KMS-11 (cell line): ENCODE results near the gene PDIA4.

Experiments
- H2AFZ ChIP-seq: fragments of 200-600 bp; sonication (generic); 2 replicates; pipeline ENCODE4 v1.6.1; 2016; ENCODE audit warnings: antibody characterized with exemption, mixed run types, low read depth
- H3K27ac ChIP-seq: fragments of 200-600 bp; sonication (generic); 2 replicates; pipeline ENCODE4 v1.6.1; 2016; ENCODE audit warnings: mild to moderate bottlenecking, mixed run types
- H3K27me3 ChIP-seq: fragments of 200-600 bp; sonication (generic); 2 replicates; pipeline ENCODE4 v1.6.1; 2017; ENCODE audit warnings: mild to moderate bottlenecking, low read depth, mixed run types, moderate library complexity; ENCODE audit not compliant: insufficient read depth
- H3K36me3 ChIP-seq: fragments of 200-600 bp; sonication (generic); 2 replicates; pipeline ENCODE4 v1.6.1; 2017; ENCODE audit warnings: mild to moderate bottlenecking, mixed run types; ENCODE audit not compliant: insufficient read depth
- H3K4me1 ChIP-seq: fragments of 200-600 bp; sonication (generic); 2 replicates; pipeline ENCODE4 v1.6.1; 2016; ENCODE audit warnings: mild to moderate bottlenecking, low read depth, mixed run types; ENCODE audit not compliant: poor library complexity, severe bottlenecking
- H3K4me2 ChIP-seq: fragments of 200-600 bp; sonication (generic); 2 replicates; pipeline ENCODE4 v1.7.0; 2016; ENCODE audit warnings: mild to moderate bottlenecking, mixed run types
- H3K4me3 ChIP-seq: fragments of 200-600 bp; sonication (generic); IDR thresholded peaks from 2 replicates; pipeline ENCODE4 v1.6.1; 2017; ENCODE audit warnings: low read depth, low read length, mixed read lengths; ENCODE audit not compliant: insufficient read depth
- H3K79me2 ChIP-seq: fragments of 200-600 bp; sonication (generic); 2 replicates; pipeline ENCODE4 v1.6.1; 2016; ENCODE audit warnings: low read depth, mixed run types; ENCODE audit not compliant: insufficient read depth
- H3K9ac ChIP-seq: fragments of 200-600 bp; sonication (generic); 2 replicates; pipeline ENCODE4 v1.6.1; 2016; ENCODE audit warnings: mild to moderate bottlenecking, mixed run types
- H4K20me1 ChIP-seq: fragments of 200-600 bp; sonication (generic); 2 replicates; pipeline ENCODE4 v1.6.1; 2016; ENCODE audit warnings: mild to moderate bottlenecking, mixed run types; ENCODE audit not compliant: insufficient read depth
- TF ChIP-seq, protein P1 (sequence below): fragments of 200-600 bp; sonication (generic); conservative IDR thresholded peaks from 2 replicates; pipeline ENCODE4 v1.6.1; 2017; ENCODE audit warnings: low read depth, mild to moderate bottlenecking, antibody characterized with exemption, low read length, moderate library complexity, mixed read lengths

Gene PDIA4

DNA sequence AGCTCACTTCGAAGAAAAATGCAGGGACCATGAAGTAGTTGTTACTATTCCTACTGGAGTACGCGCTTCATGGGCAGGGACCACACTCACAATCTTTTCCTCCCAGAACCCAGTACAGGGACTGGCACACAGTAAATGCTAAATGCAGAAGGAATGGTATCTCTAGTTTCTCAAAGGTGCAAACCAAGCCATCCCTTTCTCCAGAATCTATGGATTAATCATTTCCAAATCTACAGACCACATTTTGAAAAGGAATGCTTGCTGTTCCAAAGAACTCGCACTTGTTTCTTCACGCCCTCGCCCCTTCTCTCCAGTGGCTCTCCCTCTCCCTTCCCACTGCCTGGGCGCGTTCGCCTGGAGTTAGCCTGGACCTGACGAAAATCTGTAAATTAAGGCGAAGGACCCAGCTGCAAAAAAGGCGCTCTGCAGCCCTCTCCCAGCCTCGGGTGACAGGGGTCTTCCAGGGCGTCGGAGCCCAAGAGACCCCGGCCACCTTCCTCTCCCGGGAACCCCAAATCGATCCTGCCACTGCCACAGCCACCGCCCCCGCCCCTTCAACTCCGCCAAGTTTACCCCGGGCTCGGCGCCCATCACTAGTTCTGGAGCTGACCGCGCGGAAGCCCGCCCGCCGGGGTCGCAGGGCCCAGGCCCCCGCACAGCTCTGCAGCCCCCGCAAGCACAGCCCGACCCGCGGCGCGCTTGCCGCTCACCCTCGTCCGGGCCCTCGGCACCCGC, 527 bp downstream of the PDIA4 start:
- Histone ChIP-seq H3K79me2 (peaks cover 53% of the 10 kb centered on the region), H2AFZ (peak overlapping the region; percentile 48), H3K4me2 (peak overlapping the region; percentile 85), H4K20me1 (peaks cover 4% of the 10 kb centered on the region; the same call in 1 of the 2 replicates), H3K4me1 (peaks cover 29% of the 10 kb centered on the region), H3K4me3 (peak overlapping the region; percentile 29), H3K27me3 (no peaks in the 10 kb centered on the region), H3K36me3 (no peaks in the 10 kb centered on the region), H3K9ac (peak overlapping the region; percentile 95), H3K27ac (peak overlapping the region; percentile 85)
- TF ChIP-seq, protein P1, sequence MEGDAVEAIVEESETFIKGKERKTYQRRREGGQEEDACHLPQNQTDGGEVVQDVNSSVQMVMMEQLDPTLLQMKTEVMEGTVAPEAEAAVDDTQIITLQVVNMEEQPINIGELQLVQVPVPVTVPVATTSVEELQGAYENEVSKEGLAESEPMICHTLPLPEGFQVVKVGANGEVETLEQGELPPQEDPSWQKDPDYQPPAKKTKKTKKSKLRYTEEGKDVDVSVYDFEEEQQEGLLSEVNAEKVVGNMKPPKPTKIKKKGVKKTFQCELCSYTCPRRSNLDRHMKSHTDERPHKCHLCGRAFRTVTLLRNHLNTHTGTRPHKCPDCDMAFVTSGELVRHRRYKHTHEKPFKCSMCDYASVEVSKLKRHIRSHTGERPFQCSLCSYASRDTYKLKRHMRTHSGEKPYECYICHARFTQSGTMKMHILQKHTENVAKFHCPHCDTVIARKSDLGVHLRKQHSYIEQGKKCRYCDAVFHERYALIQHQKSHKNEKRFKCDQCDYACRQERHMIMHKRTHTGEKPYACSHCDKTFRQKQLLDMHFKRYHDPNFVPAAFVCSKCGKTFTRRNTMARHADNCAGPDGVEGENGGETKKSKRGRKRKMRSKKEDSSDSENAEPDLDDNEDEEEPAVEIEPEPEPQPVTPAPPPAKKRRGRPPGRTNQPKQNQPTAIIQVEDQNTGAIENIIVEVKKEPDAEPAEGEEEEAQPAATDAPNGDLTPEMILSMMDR = no peak

DNA sequence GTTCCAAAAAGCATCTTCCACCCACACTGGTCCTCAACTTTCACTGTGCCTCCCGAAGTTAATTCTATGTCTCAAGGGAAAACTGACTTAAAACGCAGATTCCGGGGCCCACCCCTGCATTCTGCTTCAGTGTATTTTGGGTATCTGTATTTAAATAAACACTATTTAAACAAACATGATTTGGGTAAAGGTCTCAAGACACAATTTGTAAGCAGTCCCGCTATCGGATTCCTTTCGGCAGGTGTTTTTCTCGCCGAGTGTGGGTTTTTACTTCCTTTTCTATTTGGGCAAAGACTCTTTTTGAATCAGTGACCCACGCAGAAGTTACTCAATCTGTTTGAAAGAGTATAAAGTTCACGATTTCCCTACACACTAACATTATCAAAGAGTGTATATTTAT, 1.2 kb downstream of the PDIA4 start:
- Histone ChIP-seq H3K79me2 (peaks cover 59% of the 10 kb centered on the region), H2AFZ (no peak overlapping the region), H3K27me3 (no peaks in the 10 kb centered on the region), H3K27ac (peak overlapping the region; percentile 85), H3K9ac (peak overlapping the region; percentile 95), H3K4me2 (peak overlapping the region; percentile 85), H3K4me3 (peak overlapping the region; percentile 17), H3K36me3 (no peaks in the 10 kb centered on the region), H3K4me1 (peaks cover 29% of the 10 kb centered on the region), H4K20me1 (peaks cover 4% of the 10 kb centered on the region; the same call in 1 of the 2 replicates)
- TF ChIP-seq, protein P1 = no peak

DNA sequence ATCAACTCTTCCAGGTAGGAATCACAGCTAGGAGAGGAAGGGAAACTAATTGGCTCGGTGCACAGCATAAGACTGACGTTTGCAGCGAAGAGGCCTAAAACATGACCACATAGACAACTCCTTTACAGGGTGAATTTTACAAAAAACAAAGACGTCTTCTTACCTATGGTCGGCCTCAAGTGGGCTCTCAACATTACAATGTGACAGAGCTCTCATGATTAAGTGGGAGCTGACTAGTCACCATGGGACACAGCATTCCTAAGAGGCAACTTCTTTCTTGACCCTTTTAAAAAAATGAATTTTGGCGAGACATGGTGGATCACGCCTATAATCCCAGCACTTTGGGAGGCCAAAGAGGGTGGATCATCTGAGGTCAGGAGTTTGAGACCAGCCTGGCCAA, 4.6 kb downstream of the PDIA4 start:
- Histone ChIP-seq H2AFZ (no peak overlapping the region), H3K36me3 (peaks cover 21% of the 10 kb centered on the region; the same call in 1 of the 2 replicates), H3K4me2 (no peak overlapping the region), H3K9ac (no peak overlapping the region), H4K20me1 (peaks cover 4% of the 10 kb centered on the region; the same call in 1 of the 2 replicates), H3K27ac (no peak overlapping the region), H3K4me1 (peaks cover 28% of the 10 kb centered on the region), H3K79me2 (peaks cover 75% of the 10 kb centered on the region), H3K4me3 (no peak overlapping the region), H3K27me3 (no peaks in the 10 kb centered on the region)
- TF ChIP-seq, protein P1 = no peak

DNA sequence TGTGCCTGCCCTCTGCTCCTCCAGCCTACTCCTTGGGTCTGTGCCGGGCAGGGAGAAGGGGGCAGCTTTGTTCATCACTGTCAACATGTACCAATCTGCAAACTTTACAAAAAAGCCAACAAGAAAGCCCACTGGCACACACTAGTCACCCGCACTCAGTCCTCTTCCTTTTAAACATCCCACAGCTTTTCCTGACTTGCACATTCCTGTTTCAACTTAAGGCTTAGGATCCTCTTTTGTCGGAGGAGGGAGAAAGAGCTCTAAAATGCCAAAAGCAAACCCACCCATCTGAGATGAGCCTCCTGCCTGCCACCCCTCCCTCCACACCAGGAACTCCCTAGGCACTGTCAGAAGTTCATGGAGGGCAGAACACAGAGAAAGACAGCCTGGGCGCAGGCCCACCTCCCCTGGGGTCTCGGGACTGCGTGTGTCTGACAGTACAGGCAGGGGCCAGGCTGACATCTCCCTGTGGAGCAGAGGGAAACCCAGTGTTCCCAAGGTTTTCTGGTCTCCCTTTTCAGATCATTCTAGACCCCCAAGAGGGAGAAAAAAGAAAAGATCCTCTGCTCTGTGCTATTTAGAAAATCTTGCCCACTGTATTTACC, 5.4 kb downstream of the PDIA4 start:
- Histone ChIP-seq H3K4me2 (no peak overlapping the region), H3K27me3 (no peaks in the 10 kb centered on the region), H2AFZ (no peak overlapping the region), H3K9ac (no peak overlapping the region), H3K4me3 (no peak overlapping the region), H4K20me1 (peaks cover 4% of the 10 kb centered on the region; the same call in 1 of the 2 replicates), H3K36me3 (peaks cover 23% of the 10 kb centered on the region; the same call in 1 of the 2 replicates), H3K27ac (no peak overlapping the region), H3K79me2 (peaks cover 72% of the 10 kb centered on the region), H3K4me1 (peaks cover 33% of the 10 kb centered on the region)
- TF ChIP-seq, protein P1 = no peak
